Measurements from ENCODE around the gene RPP25.

GRCh38 chr15:74967670-74968069, 11.1 kb upstream of the RPP25 start:
- TF ChIP-seq POLR2AphosphoS5 (IDR thresholded peaks at IDR 0.05; ENCODE audit: borderline replicate concordance, low read depth, low read length) (no peak), FOXP2 (optimal IDR thresholded peaks at IDR 0.05; ENCODE audit: control extremely low read depth, extremely low read length, insufficient read depth) (no peak)

Measured in SK-N-MC (cell line).